ENCODE measurements around the gene PACS1.

- TF ChIP-seq POLR2A (IDR thresholded peaks at IDR 0.05) (no peak), CTCF (IDR thresholded peaks at IDR 0.05) (no peak)
Observed at GRCh38 chr11:66050581-66051231, 19.4 kb upstream of the PACS1 start.

Measured in right lobe of liver (tissue), 4 donors.